H9 (cell line): ENCODE measurements around the gene MUC5AC. TPM values are rescaled to one million over a fixed set of nuclear protein-coding genes. Genes with fewer than 3 reads are reported as not detected.
A peak's percentile ranks its signal among the peaks of the same experiment; 100 is the strongest.

Source experiments
- DNase-seq: peaks from one replicate; pipeline ENCODE4 v3.0.0-alpha.2; 2017
- H2AFZ ChIP-seq: one replicate; pipeline ENCODE4 v1.6.1; 2013; ENCODE audit warnings: mild to moderate bottlenecking, low read length, control low read depth, moderate library complexity
- H2AK5ac ChIP-seq: 2 replicates; pipeline ENCODE4 v1.6.1; 2013; ENCODE audit warnings: low read length, control low read depth, mixed read lengths; ENCODE audit not compliant: insufficient read length
- H2BK120ac ChIP-seq: one replicate; pipeline ENCODE4 v1.6.1; 2013; ENCODE audit warnings: low read depth, mild to moderate bottlenecking, low read length, control low read depth, inconsistent platforms; ENCODE audit not compliant: poor library complexity, severe bottlenecking
- H2BK12ac ChIP-seq: 2 replicates; pipeline ENCODE4 v1.6.1; 2013; ENCODE audit warnings: low read length, control low read depth, mixed read lengths, low read depth; ENCODE audit not compliant: insufficient read length
- H2BK15ac ChIP-seq: 2 replicates; pipeline ENCODE4 v1.6.1; 2013; ENCODE audit warnings: low read depth, low read length, control low read depth
- H2BK20ac ChIP-seq: one replicate; pipeline ENCODE4 v1.6.1; 2013; ENCODE audit warnings: low read depth, mild to moderate bottlenecking, low read length, control low read depth, inconsistent platforms; ENCODE audit not compliant: poor library complexity, severe bottlenecking
- H2BK5ac ChIP-seq: 2 replicates; pipeline ENCODE4 v1.6.1; 2013; ENCODE audit warnings: low read length, control low read depth, mixed read lengths; ENCODE audit not compliant: insufficient read length
- H3K14ac ChIP-seq: 2 replicates; pipeline ENCODE4 v1.6.1; 2013; ENCODE audit warnings: low read length, control low read depth; ENCODE audit not compliant: insufficient read depth
- H3K18ac ChIP-seq: 2 replicates; pipeline ENCODE4 v1.6.1; 2013; ENCODE audit warnings: low read depth, mild to moderate bottlenecking, mixed read lengths, low read length, control low read depth; ENCODE audit not compliant: insufficient read length
- H3K23ac ChIP-seq: 2 replicates; pipeline ENCODE4 v1.6.1; 2013; ENCODE audit warnings: low read length, control low read depth, mixed read lengths, low read depth; ENCODE audit not compliant: insufficient read length
- H3K23me2 ChIP-seq: 2 replicates; pipeline ENCODE4 v1.6.1; 2013; ENCODE audit warnings: low read depth, mild to moderate bottlenecking, mixed read lengths, low read length, control low read depth; ENCODE audit not compliant: insufficient read length, poor library complexity, severe bottlenecking
- H3K27ac ChIP-seq: 2 replicates; pipeline ENCODE4 v1.5.1; 2013; ENCODE audit warnings: low read length, control low read depth, mixed read lengths, low read depth; ENCODE audit not compliant: insufficient read length
- H3K27me3 ChIP-seq: 2 replicates; pipeline ENCODE4 v1.6.1; 2013; ENCODE audit warnings: low read length, control low read depth, inconsistent platforms; ENCODE audit not compliant: insufficient read depth
- H3K4ac ChIP-seq: 2 replicates; pipeline ENCODE4 v1.6.1; 2013; ENCODE audit warnings: low read depth, mild to moderate bottlenecking, control low read depth, inconsistent platforms, low read length, moderate library complexity
- H3K4me1 ChIP-seq: 2 replicates; pipeline ENCODE4 v1.6.1; 2013; ENCODE audit warnings: low read length, control low read depth, inconsistent platforms; ENCODE audit not compliant: insufficient read depth
- H3K4me2 ChIP-seq: 2 replicates; pipeline ENCODE4 v1.6.1; 2013; ENCODE audit warnings: low read length, control low read depth, mixed read lengths; ENCODE audit not compliant: insufficient read length, insufficient read depth
- H3K56ac ChIP-seq: 2 replicates; pipeline ENCODE4 v1.6.1; 2013; ENCODE audit warnings: low read depth, mild to moderate bottlenecking, mixed read lengths, low read length, control low read depth; ENCODE audit not compliant: insufficient read length
- H3K79me1 ChIP-seq: 2 replicates; pipeline ENCODE4 v1.6.1; 2013; ENCODE audit warnings: low read depth, mild to moderate bottlenecking, moderate library complexity, low read length, control low read depth, inconsistent platforms; ENCODE audit not compliant: insufficient read depth, poor library complexity, severe bottlenecking
- H3K79me2 ChIP-seq: 2 replicates; pipeline ENCODE4 v1.6.1; 2013; ENCODE audit warnings: low read length, control low read depth, inconsistent platforms; ENCODE audit not compliant: insufficient read depth
- H3K9ac ChIP-seq: 2 replicates; pipeline ENCODE4 v1.6.1; 2013; ENCODE audit warnings: low read length, control low read depth, mixed read lengths; ENCODE audit not compliant: insufficient read length; ENCODE audit errors: extremely low read depth
- H3K9me3 ChIP-seq: one replicate; pipeline ENCODE4 v1.6.1; 2013; ENCODE audit warnings: low read depth, low read length, inconsistent platforms; ENCODE audit not compliant: control insufficient read depth
- H3T11ph ChIP-seq: one replicate; pipeline ENCODE4 v1.6.1; 2013; ENCODE audit warnings: mild to moderate bottlenecking, low read length, control low read depth, inconsistent platforms
- H4K20me1 ChIP-seq: one replicate; pipeline ENCODE4 v1.6.1; 2013; ENCODE audit not compliant: control insufficient read depth, insufficient read length, insufficient read depth
- H4K5ac ChIP-seq: 2 replicates; pipeline ENCODE4 v1.6.1; 2013; ENCODE audit warnings: low read depth, mild to moderate bottlenecking, mixed read lengths, low read length, control low read depth; ENCODE audit not compliant: insufficient read length
- H4K8ac ChIP-seq: replicated peaks from 2 replicates; pipeline ENCODE4 v1.6.1; 2013; ENCODE audit warnings: low read length, control low read depth, mixed read lengths, low read depth; ENCODE audit not compliant: insufficient read length
- H4K91ac ChIP-seq: 2 replicates; pipeline ENCODE4 v1.6.1; 2013; ENCODE audit warnings: low read depth, mild to moderate bottlenecking, moderate library complexity, mixed read lengths, low read length, control low read depth; ENCODE audit not compliant: insufficient read length
- H3K27ac Mint-ChIP-seq, 3 experiments: 2 replicates in 2 of 3; 3 replicates in 1 of 3; pipeline ENCODE4 v1.8.0; 2020 to 2021; ENCODE audit warnings: mixed read lengths in 3 of 3, mild to moderate bottlenecking in 1 of 3, moderate library complexity in 1 of 3
- H3K27me3 Mint-ChIP-seq: 2 replicates; pipeline ENCODE4 v1.8.0; 2021; ENCODE audit warnings: low read depth, mild to moderate bottlenecking, moderate library complexity, mixed read lengths
- H3K36me3 Mint-ChIP-seq, 3 experiments: 2 replicates in 2 of 3; 3 replicates in 1 of 3; pipeline ENCODE4 v1.8.0; 2020 to 2021; ENCODE audit warnings: low read depth in 3 of 3, mixed read lengths in 3 of 3; ENCODE audit not compliant: insufficient read depth in 1 of 3
- H3K4me1 Mint-ChIP-seq, 2 experiments: 2 replicates each; pipeline ENCODE4 v1.8.0; 2020; ENCODE audit warnings: mixed read lengths in 2 of 2
- H3K4me3 Mint-ChIP-seq, 2 experiments: 2 replicates in 1 of 2; 3 replicates in 1 of 2; pipeline ENCODE4 v1.8.0; 2020 to 2021; ENCODE audit warnings: mild to moderate bottlenecking in 2 of 2, mixed read lengths in 2 of 2, moderate library complexity in 1 of 2
- H3K9me3 Mint-ChIP-seq, 2 experiments: 2 replicates in 1 of 2; 3 replicates in 1 of 2; pipeline ENCODE4 v1.8.0; 2020; ENCODE audit warnings: mild to moderate bottlenecking in 2 of 2, mixed read lengths in 2 of 2, moderate library complexity in 1 of 2
- CTCF ChIP-seq: fragments of 200-600 bp; sonication (generic); conservative IDR thresholded peaks from 3 replicates; pipeline ENCODE4 v1.8.0; 2021; ENCODE audit warnings: antibody characterized with exemption, mild to moderate bottlenecking
- whole genome bisulfite sequencing: extraction: QIAGEN DNeasy Blood & Tissue Kit; methylation state at CpG from one replicate; pipeline ENCODE4 v1.1.7; 2013; ENCODE audit warnings: missing lambda C conversion rate, low lambda C conversion rate, mixed read lengths; ENCODE audit not compliant: insufficient read length; ENCODE audit errors: extremely low coverage; 5-methylcytosine and 5-hydroxymethylcytosine counted together
- total RNA-seq: library from RNA; stranded (reverse); gene quantifications from 2 replicates; pipeline ENCODE4 v1.2.1, GENCODE V29; 2021

Gene MUC5AC
- total RNA-seq, 1 experiment from 2014 or later, result not detected

- Histone ChIP-seq H2BK12ac (no peak overlapping the region), H3K27ac (no peak overlapping the region), H4K8ac (no peak overlapping the region), H3K56ac (no peak overlapping the region), H3K79me1 (no peaks in the 10 kb centered on the region), H3T11ph (no peak overlapping the region), H3K23ac (no peak overlapping the region), H3K79me2 (no peaks in the 10 kb centered on the region), H3K4me2 (no peak overlapping the region), H3K9me3 (no peaks in the 10 kb centered on the region), H2BK5ac (no peak overlapping the region), H3K9ac (no peak overlapping the region), H3K18ac (no peak overlapping the region), H2BK15ac (no peak overlapping the region), H2BK120ac (no peak overlapping the region), H3K14ac (no peak overlapping the region; the same call in 1 of the 2 replicates), H3K23me2 (peaks cover 4% of the 10 kb centered on the region), H2BK20ac (no peak overlapping the region), H4K5ac (no peak overlapping the region), H4K91ac (no peak overlapping the region), H3K4me1 (no peaks in the 10 kb centered on the region), H2AFZ (no peak overlapping the region), H4K20me1 (no peaks in the 10 kb centered on the region), H2AK5ac (no peak overlapping the region), H3K27me3 (no peaks in the 10 kb centered on the region), H3K4ac (no peak overlapping the region)
- no peak overlapping the region for H3K27ac Mint-ChIP-seq
- H3K27me3 Mint-ChIP-seq, result no peaks in the 10 kb centered on the region
- peaks cover 1 to 2% of the 10 kb centered on the region in 2 experiments; a peak in 2 of 5 replicates for H3K9me3 Mint-ChIP-seq
- H3K4me1 Mint-ChIP-seq, result no peaks in the 10 kb centered on the region
- peak; percentile 27 for DNase-seq
- H3K36me3 Mint-ChIP-seq, result no peaks in the 10 kb centered on the region
- no CpG with 5 or more reads among the region's 27 CpGs for WGBS
- TF ChIP-seq CTCF, result no peak
- H3K4me3 Mint-ChIP-seq, result no peak overlapping the region
Measured at GRCh38 chr11:1199241-1199750, 41.5 kb downstream of the MUC5AC start.
